Brain pericyte (primary cell): ENCODE results near the gene ZNF511.

ENCODE experiments used
- DNase-seq: peaks from one replicate; pipeline ENCODE4 v3.0.0-alpha.2; 2012; ENCODE audit warnings: low read depth, low spot score

ZNF511 gene

DNA sequence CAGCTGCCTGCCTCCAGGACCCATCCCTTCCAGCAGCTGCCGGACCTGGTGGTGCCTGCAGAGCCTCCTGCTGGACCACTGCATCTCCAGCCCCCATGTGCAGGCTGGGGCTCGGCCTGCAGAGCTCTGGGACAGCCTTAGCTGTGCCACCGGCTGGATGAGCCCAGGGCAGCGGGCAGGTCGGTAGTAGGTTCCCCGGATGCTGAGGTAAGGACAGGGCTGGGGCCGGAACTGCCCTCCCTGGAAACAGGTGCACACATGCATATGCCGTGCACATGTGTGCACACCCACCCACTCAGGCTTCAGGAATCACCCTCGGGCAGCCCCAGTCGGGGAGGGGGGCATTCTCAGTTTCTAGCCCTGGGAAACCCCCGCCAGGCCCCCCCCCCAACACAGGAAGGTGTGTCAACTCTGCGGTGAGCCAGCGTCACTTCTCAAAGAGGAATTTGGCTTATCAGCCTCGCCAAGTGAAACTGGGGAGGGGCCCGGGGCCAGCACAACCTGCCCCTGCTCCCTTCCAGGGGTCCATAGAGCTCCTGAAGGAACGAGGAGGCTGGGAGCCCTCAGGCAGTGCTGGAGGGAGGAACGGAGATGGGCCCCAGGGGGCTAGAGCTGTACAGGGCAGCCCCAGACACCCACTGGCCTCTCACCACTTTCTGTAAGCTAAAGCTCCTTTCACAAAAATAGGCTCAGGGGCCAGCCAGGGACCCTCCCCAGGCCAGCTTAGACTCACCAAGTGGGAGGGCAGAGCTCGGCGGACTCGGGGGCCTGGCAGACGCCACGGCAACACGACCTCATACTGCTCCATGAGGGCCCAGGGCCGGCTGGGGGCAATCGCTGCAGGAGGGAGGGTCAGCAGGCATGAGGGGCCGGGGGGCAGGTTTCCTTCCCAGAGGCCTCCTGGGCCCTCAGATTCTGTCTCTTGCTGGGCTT lies 33.7 kb upstream of the ZNF511 start:
- no peak for DNase-seq

DNA sequence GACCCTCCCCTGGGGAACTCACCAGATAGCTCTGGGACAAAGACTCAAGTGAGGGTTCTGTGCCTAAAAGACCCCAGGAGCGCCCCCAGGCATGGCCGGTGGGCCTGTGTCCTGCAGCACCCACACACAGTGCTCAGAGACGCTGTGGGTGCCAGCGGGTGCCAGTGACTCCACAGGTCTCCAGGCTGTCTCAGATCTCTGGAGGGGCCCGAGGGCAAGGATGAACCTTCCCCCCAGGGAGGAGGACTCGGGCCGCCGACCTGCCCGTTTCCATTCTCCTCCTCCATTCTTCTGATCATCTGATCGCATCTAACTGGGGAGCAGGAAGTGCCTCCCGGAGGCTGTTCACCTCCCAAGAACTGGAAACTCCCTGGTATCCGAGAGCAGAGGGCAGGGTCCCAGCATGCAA lies 33.0 kb upstream of the ZNF511 start:
- DNase-seq = no peak

DNA sequence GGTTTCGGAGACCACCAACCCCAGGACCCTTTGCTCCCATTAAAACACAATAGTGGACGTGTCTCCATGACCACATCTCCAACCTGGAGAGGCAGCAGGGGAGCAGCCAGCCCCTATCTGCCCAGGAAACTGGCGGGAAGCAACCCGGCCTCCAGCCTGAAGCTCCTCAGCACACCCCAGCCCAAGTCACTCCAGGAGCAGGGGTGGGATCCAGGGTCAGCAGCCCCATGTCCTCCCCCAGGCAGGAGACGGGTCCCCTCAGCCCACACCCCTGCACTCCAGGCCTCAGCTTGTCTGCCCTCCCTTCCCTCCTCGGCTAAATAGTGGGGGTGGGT lies 32.6 kb upstream of the ZNF511 start:
- DNase-seq = no peak

DNA sequence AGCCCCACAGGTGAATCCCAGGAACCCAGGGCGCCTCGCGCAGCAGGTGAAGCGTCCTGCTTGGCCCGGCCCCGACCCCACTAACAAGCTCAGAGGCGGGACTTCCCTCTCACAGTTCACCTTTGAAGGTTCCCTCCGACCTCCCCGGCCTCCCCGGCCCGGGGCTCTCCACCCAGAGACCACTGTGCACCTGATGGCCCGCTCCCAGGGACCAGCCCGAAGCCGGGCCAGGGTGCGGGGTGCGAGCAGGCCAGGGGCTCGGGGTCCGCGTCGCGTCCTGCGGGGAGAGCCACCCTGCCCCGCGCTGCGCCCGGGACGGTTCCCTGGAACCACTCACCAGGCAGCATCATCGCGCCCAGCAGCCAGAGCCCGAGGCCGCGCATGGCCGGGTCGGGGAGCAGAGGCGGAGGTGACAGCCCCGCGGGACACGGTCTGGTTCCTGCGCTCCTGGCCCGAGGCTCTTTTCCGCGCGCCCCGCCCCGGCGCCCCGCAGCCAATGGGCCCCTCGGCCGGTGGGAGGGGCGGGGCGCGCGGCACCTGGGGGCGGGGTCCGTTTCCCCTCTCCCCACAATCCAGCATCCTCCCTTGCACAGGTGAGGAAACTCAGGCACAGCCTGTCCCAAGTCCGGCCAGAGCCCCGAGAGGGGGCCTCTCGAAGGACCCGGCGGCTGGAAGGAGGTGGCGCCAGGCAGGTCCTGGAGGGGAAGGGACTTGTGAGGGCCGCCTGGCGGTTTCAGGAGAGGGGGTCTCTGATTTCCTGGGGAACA lies 32.1 kb upstream of the ZNF511 start, which contains the start of gene ADAM8:
Gene ADAM8 (minus strand): TSS at position 434 of the 767 bp plus-strand sequence. CDS start 51 bp downstream, at position 383.
- DNase-seq = no peak

DNA sequence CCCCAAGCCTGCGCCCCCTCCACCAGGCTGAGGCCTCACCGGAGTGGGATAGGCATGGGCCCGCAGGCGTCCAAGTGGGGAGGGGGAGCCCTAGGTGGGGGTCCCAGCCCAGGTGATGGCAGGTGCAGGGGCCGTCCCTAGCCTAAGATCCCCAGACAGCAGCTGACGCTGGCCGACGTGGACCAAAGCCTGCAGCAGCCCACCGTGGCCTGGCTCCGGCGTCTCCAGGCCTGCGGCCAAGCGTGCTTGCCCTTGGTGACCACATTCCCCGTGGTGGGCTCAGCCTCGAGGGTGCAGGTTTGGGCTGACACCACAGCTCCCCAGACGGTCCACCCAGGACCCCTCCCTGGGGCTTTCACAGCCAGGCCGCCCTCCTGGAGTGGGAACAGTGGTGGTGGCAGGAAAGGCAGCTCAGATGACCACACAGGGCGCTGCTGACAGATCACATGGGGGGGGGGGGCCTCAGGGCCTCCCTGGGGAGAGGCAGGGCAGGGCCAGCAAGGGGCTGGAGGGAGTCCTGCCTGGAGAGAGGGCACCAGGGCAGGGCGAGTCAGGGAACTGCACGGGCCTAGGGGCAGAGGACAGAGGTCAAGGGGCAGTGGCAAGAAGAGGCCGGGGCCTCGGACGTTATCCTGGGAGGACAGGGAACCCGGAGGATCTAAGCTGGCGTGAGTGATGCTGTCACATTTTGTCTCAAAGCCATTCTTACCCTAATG lies 31.3 kb upstream of the ZNF511 start:
- no peak for DNase-seq

DNA sequence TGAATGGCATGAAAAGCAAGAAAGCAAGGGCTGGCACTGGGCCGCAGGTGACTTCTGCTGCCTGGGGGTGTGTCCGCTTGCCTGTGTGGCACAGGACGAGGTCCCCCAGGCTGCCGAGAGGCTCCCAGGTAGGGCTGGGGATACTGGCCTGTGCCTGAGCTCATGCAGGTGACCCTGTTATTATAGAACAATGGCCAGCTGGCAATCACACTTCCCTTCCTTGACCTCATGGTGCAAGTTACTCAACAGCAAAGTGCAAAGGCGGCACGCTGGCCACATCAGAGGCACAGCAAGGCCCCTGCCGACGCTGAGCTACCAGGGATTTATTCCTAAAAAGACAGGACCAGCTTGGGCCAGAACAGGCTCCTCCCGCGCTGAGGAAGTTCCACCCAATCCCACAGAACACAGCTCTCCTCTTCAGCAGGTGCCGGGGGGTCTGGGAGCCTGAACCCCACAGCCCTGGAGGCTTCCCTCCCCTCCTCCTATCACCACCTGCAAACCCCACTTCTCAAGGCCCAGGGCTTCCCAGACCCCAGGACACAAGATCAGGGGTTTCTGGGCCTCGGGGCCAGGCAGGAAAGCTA lies 30.6 kb upstream of the ZNF511 start:
- no peak for DNase-seq

DNA sequence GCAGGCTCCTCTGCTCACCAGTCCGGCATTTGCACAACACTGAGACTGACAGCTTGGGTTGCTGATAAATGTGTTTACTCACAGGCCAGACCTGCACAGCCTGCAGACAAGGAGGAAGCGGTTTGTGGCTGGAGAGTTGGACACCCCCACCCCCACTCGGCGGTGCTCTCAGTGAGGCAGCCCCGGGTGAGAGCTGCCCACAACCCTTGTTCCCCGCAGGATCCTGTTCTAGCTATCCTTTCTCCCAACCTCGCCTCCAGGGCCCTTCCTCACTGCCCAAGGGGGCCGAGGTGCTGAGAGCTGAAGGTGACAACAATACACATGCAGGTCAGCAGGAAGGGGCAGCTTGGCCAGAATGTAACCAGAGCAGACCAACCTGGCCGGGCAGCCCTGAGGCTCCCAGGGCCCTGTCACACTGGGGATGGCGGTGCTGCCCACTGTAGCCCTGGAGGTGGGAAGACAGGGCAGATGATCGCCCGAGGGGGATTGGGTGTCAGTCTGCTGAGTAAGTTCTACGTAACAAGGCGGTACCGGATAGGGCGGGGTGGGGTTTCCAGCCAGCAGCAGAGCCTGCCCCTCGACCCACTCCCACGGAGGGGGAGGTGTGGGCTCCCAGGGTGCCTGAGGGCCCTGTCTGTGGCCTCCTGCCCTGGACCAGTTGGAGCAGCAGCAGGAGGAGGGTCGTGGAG lies 30.0 kb upstream of the ZNF511 start:
- no peak for DNase-seq

DNA sequence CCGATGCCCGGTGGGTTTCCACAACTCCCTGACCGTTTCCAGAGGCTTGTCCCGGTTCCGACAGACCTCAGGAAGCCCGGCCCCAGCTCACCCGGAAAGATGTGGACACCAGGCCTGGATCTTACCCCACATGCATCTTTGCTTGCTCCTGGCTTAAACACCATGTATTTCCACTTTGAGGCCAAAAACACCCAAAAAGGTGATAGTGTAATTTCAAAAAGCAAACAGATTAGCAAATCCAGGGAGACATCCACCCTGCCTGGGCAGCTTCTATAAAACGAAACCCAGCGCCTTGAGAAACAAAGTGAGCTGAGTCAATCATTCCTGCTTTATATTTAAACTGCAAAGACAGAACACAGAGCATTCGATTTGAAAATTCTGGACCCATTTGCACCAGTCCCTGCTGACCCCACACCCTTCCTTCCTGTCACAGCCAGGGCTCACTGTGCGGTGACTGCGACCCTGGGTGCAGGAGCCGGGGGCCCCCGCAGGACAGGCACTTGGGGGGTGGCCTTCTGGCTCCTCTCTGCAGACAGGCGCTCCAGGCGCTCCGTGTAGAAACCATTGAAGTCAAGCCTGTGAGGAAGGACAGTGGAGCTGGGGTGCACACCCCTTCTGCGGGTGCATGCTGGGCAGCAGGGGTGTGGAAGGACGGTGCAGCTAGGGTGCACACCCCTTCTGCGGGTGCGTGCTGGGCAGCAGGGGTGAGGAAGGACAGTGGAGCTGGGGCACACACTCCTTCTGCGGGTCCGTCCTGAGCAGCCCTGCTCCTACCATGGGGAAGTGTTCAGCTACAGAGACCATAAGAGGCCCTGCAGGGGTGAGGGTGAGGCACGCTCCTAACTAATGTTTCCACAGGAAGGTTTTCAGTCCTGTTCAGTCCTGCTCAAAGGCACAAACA lies 29.1 kb upstream of the ZNF511 start:
- DNase-seq = no peak

DNA sequence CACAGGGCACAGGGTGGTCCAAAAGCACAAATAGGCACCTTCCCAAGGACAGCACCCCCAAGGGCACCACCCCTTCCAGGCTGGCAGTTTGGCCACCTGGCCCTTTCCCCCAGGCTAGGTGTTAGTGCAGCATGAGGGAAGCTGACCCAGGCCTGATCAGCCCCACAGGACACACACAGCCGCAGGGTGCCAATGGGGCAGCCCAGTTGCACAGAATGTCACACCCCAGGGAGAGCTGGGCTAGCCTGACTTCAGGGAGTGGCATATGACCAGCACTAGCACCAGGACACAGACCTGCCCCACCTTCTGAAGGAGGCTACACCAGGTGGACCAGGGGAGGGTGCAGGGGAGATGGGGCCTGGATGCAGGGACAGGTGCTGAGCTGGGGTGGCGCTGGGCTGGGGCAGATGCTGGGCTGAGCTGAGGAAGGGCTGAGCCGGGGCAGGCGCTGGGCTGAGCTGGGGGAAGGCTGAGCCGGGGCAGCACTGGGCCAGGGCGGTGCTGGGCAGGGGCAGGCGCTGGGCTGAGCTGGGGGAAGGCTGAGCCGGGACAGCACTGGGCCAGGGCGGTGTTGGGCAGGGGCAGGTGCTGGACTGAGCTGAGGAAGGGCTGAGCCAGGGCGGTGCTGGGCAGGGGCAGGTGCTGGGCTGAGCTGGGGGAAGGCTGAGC lies 28.2 kb upstream of the ZNF511 start:
- DNase-seq = no peak

DNA sequence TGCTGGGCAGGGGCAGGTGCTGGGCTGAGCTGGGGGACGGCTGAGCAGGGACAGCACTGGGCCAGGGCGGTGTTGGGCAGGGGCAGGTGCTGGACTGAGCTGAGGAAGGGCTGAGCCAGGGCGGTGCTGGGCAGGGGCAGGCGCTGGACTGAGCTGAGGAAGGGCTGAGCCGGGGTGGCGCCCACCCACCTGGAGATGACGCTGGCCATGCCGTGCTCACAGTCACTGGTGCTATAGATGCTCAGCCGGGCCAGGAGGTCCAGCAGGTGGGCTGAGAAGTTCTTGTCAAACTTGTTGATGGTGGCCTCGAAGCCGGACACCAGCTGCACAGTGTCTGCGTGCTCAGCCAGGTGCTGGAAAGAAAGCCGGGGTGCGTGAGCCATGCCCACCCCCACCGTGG lies 27.6 kb upstream of the ZNF511 start:
- no peak for DNase-seq

DNA sequence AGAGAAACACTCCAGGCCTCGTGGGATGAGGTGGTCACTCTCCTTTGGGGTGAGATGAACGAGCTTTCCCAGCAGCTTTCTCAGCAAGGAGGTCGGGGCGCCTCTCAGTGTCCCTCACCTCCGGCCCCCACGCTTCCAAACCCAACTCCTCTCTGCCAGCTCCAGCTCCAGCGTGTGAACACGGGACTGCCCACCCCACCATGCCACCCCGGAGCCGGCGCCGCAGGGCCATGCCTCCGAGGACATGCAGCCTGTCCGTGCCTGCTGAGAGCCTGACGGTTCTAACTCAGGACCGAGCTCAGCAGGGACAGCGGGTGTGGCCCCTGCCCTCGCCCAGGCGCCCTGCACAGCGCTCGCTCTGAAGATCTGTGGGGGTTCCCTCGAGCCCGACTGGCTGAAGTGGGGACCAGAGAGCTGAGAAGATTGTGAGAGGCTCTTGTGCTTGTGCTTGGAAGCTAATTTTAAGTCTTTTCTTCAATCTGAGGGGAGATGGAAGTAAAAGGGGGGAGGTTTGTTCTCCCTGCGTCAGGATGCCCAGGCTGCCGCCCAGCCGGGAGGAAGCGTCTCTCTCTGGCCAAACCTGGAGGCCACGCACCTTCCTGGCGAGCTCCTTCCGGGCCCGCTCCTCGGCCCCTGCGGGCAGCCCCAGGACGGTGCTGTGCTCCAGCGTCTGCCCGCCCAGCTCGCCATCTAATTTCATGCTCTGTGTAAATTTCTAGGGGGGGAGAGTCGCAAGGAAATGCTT lies 26.9 kb upstream of the ZNF511 start:
- no peak for DNase-seq

DNA sequence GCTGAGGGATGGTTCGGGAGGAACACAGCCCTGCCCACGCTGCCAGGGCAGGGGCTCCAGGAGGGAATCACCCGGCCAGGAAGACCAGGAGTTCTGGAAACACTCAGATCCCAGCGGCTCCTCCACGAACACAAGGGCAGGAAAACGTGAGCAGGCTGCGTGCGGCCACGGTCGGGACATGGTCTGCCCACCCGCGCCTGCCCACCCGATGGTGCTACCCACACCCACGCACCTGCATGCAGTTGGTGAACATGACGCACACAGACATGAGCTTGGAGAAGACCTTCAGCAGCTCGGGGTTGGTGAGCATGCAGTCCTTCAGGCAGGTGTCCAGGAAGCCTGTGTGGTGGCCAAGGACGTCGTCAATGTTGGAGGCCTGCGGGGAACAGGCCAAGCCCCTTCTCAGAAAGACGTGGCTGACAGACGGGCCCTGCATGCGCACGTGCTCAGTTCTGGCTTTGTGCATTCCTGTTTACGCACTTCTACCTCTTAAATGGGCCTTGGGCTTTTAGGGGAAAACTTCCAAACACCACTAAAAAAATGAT lies 25.8 kb upstream of the ZNF511 start:
- DNase-seq = no peak

DNA sequence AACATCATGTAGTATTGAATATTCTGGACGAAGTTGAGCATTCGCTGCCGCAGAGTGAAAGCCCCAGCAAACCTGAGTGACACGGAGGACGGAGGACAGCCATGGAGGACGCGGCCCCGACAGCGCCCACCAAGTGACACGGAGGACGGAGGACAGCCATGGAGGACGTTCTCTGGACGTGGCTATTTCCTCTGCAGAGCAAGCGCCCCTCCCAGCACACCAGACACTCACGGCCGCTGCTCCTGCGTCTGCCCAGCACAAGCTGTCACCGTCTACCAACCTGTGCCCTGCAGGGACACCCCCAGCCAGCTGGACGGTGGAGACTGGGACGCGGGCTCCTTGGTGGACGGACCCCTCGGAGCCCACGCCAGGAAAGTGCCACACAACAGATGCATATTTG lies 24.8 kb upstream of the ZNF511 start:
- no peak for DNase-seq

DNA sequence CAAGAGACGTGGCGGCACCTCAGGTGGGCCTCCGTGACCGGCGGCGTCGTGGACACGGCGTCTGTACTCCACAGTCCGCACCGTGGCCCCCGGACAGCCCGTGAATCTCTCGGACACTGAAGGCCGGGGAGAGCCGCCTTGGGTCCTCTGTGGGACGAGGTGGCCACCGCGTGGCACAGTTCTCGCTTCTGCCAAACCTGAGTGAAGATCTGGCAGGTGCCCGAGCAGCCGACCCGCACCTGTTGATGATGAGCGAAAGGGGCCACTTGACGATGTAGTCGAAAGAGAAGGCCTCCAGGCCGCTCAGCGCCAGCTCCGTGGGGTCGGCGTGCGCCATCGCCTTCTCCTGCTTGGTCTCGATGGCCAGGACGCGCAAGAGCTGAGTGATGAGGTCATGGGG lies 23.5 kb upstream of the ZNF511 start:
- no peak for DNase-seq

DNA sequence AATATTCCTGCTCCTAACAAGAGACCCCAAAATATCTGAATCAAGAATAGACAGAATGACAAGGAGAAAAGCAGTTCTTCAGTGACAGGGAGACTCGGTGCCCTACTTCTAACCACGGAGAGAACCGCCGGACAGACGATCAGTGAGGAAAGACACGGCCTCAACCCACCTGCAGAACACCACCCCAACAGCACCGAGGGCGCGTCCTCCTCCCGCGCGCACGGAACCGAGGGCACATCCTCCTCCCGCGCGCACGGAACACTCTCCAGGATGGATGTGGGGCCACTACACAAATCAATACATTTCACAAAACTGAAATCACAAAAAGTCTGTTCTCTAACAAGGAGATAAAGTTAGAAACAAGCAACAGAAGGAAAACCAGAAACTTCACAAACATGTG lies 22.3 kb upstream of the ZNF511 start:
- DNase-seq = no peak

DNA sequence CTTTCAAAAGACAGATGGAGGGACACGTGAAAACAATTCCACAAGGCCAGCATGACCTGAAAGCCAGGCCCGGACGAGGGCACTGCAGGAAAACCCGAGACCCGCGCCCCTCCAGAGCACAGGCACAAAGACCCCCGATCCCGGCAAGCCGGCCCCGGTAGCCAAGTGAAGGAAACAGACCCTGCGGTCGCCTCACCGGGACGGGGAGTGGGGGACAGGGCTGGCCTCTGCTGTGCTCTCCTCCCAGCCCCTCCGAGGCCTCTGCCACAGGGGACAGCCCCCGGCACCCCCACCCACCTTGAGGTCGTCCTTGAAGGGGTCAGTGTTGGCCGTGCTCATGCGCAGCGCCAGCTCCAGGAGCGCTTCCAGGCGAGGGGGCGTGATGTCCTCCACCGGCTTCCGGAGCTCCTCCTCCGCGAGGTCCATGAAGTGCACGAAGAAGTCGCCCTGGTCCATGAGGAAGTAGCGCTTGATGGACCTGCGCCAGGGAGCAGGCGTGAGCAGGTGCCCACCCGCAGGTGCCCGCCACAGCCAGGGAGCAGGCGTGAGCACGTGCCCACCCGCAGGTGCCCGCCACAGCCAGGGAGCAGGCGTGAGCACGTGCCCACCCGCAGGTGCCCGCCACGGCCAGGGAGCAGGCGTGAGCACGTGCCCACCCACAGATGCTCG lies 20.7 kb upstream of the ZNF511 start:
- no peak for DNase-seq

DNA sequence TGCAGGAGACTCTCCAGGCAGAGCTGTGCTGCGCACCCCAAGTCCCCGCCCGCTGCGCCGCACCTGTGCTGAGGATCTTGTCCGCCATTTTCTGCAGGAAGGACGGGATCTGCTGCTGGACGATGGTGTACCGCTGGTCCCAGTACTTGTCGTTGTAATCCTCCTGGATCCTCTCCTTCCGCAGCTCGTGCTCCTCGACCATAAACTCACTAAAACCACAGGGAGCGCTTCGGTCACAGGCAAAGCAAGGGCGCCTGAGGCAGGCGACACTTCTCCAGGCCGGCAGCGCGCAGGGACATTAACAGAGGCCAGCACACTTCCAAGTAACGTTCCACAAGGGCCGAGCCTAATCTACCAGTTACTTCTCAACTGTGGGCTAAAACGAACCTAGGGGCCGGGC lies 19.0 kb upstream of the ZNF511 start:
- no peak for DNase-seq
